WI38 (cell line): ENCODE results near the gene SPRR2E.
"Not testable (repeated sequence)": the region's sequence is repeated elsewhere in the genome, so short reads cannot be mapped to it uniquely, and the experiment has no call there.

Source experiments
- H3K4me3 ChIP-seq: 2 replicates; pipeline ENCODE4 v1.5.1; 2011; ENCODE audit warnings: low read depth, mild to moderate bottlenecking, control low read depth, low read length
- CTCF ChIP-seq: IDR thresholded peaks from 2 replicates; pipeline ENCODE4 v1.5.1; 2012; ENCODE audit warnings: low read depth, mild to moderate bottlenecking, control low read depth, low read length

The SPRR2E gene

GRCh38 chr1:153122831-153123421 is 28.6 kb upstream of the SPRR2E start:
- TF ChIP-seq CTCF, result no peak
- H3K4me3 ChIP-seq, result no peak overlapping the region

- H3K4me3 ChIP-seq, result no peak overlapping the region
- no peak for TF ChIP-seq CTCF
Observed at GRCh38 chr1:153120945-153121344, 26.6 kb upstream of the SPRR2E start.

- TF ChIP-seq CTCF, result no peak
- H3K4me3 ChIP-seq, result no peak overlapping the region
Observed at GRCh38 chr1:153119491-153119971, 25.2 kb upstream of the SPRR2E start.

- H3K4me3 ChIP-seq, result not testable (repeated sequence)
Observed at GRCh38 chr1:153115264-153115663, 20.9 kb upstream of the SPRR2E start.

- no peak for TF ChIP-seq CTCF
- H3K4me3 ChIP-seq, result no peak within 1 kb of the TSS
Observed at GRCh38 chr1:153113416-153113815, 19.1 kb upstream of the SPRR2E start, which contains the start of gene SPRR2F. SPRR2F (minus strand) TSS chr1:153113516; CDS start chr1:153112733, 783 bp downstream.

GRCh38 chr1:153112454-153112853 is 18.1 kb upstream of the SPRR2E start:
- H3K4me3 ChIP-seq, result not testable (repeated sequence)

GRCh38 chr1:153100245-153100644 is 5.9 kb upstream of the SPRR2E start:
- no peak for TF ChIP-seq CTCF
- no peak overlapping the region for H3K4me3 ChIP-seq

GRCh38 chr1:153099461-153100045 is 5.2 kb upstream of the SPRR2E start:
- TF ChIP-seq CTCF, result no peak
- H3K4me3 ChIP-seq, result no peak overlapping the region
